T47D (cell line): ENCODE data around the gene DHRS11.

ENCODE experiments used
- DNase-seq, 2 experiments: peaks; one replicate each; pipeline versions ENCODE4 v3.0.0 to v3.0.0-alpha.2; 2011 to 2012; ENCODE audit warnings: low read depth in 1 of 2, low spot score in 1 of 2
- JUND ChIP-seq: IDR thresholded peaks from 2 replicates; pipeline ENCODE4 v1.6.1; 2012; ENCODE audit warnings: low read depth
- in situ Hi-C: cut with HindIII; loops from 2 replicates; pipeline ENCODE4 v1.10.0; 2016; ENCODE audit warnings: low sequenced_read_pairs, low pct_unique_long_range_greater_than_20kb

DHRS11 gene, protein sequence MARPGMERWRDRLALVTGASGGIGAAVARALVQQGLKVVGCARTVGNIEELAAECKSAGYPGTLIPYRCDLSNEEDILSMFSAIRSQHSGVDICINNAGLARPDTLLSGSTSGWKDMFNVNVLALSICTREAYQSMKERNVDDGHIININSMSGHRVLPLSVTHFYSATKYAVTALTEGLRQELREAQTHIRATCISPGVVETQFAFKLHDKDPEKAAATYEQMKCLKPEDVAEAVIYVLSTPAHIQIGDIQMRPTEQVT

GRCh38 chr17:36591434-36592315 is at the start of gene DHRS11:
Gene DHRS11 (plus strand): TSS chr17:36591879. CDS start chr17:36592010, 131 bp downstream.
- in situ Hi-C loops, result no loop called here
- TF ChIP-seq JUND, result no peak
- DNase-seq, result peak; percentile 89 to 96

GRCh38 chr17:36542755-36543154 is 48.9 kb upstream of the DHRS11 start:
- in situ Hi-C loops, result no loop called here
- DNase-seq, result no peak
- no peak for TF ChIP-seq JUND

- peak; percentile 41 to 79 for DNase-seq
- no peak for TF ChIP-seq JUND
- in situ Hi-C loops, result no loop called here
These were observed 47.7 kb upstream of the DHRS11 start for GRCh38 chr17:36544044-36544306.

DNA sequence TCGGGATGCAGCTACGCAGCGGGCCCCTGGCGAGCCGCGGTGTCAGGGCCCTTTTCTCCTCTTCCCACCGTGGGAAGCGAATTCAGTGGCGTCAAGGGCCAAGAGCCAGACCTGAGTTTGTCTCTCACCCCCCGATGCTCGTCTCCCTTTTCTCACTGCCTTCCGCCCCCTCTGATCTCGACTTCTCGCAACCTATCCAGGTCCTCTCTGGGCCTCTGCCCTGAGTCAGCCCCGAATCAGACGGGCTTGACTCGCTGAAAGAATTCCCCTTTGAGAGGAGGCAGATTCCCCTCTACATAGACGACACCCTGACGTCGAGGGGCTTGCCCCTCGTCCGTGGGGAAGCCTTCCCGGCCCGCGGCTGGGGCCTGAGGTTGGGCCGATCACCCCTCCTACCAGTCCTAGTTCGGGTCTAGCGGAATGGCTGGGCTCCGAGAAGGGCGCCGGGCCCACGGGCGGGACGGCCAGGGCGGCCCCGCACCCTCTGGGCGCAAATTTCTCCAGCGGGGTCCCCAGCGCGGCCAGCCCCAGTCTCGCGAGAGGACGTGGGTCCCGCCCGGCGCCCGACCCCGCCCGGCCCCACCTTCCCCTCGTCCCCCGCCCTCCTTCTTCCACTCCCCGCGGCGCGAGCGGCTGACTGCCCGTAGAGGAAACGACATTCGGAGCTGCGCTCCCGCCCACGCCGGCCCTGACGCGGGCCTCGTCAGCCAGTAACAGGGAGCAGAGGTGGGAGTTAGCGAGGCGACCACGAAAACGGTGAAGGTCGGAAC is 47.2 kb upstream of the DHRS11 start, which contains the start of gene GGNBP2:
Gene GGNBP2, plus strand, starts transcription at position 613 of the 770 bp plus-strand sequence. CDS start 806 bp downstream, outside the sequence.
- in situ Hi-C loops, result no loop called here
- TF ChIP-seq JUND, result no peak

DNA sequence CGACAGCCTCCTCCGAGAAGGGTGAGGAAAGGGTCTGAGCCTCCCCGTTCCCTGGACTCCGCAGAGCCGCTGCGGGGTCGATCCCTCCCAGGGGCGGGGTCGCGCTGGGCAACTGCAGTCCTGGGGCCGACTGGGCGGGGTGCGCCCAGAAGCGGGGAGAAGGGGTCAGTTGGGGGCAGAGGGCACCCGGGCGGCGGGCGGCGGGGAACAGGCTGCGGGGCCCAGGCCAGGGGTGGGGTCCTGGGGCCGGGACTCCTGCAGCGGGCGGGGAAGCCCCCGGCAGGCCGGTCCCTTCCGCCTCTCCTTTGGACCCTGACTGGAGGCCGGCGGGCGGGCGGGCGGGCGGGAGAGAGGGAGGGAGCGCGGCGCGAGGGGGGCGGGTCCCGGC is 46.6 kb upstream of the DHRS11 start:
- DNase-seq, result no peak
- no peak for TF ChIP-seq JUND
- in situ Hi-C loops, result no loop called here

More for the DNA sequence above, 47.2 kb upstream of the DHRS11 start, which contains the start of gene GGNBP2:
- peak; percentile 79 to 98 for DNase-seq

DNA sequence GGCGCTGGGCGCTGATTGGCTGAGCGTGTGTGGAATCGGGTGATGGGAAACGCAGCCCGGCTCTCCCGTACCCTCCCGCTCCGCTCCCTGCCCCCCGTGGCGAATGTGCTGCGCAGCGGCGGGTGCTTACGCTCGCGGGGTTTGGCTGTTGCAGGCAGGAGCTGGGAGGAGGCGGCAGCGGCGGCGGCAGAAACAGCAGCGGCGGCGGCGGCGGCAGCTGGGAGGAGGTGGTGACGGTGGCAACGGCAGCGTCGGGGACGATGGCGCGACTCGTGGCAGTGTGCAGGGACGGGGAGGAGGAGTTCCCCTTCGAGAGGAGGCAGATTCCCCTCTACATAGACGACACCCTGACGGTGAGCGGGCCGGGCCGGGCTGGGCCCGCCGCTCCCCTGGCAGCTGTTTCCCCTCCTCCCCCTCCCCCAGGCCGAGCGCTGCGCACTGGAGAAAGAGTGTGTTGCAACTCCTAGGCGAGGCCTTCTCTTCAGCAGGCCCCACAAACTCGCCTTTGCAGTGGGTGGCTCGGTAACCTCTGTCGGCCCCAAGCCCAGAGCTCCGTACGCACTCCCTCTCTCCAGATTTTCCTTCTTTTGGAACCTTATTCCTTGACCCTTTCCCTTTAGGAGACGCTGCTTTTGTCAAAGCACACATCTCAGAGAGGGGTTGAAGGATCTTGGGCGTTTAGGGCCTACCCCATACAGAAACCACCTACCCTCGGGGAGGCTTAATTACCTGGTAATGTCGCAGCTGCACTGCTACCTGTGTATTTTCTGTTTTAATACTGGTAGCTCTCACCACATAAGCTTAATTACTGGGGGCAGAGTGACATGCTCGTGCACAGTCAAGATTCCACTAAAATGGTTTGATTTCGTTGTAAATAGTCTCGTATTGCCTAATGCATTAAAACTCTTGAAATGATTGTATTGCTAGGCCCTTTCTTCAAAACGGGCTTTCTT is 45.9 kb upstream of the DHRS11 start:
- peak; percentile 94 to 99 for DNase-seq
- TF ChIP-seq JUND, result no peak
- in situ Hi-C loops, result no loop called here

DNA sequence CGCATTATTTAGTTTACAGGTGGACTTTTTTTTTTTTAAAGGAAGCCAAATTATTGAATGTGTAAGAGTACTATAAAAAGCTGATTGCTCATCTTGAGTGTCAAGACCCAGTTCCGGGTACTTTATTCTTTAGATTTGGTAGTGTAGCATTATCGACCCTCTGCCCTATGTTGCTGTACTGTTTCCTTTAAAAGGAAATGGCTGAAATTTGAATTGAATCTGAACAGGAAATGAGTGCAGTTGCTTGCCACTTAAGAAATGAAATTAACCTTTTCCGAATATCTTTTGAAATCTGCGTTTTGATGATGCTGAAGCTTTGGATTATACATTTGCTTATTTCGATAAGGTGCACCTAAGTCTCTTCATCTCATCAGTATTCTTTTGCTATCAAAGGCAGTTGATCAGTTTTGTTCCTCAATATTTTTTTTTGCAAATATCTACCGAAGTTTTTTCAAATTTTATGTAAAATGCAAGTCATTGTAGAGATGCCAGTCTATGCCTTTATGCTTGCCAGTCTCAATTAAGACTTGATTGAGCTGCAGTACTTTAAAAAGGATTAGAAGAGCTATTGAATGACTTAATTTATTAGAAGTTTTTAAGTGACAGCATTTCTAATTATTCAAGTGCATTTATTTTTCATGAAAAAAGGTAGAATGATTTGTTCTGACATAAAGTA is 45.1 kb upstream of the DHRS11 start:
- in situ Hi-C loops, result no loop called here
- no peak for DNase-seq
- TF ChIP-seq JUND, result no peak

- in situ Hi-C loops, result no loop called here
- TF ChIP-seq JUND, result no peak
- no peak for DNase-seq
These were observed 43.9 kb upstream of the DHRS11 start for GRCh38 chr17:36547776-36548175.

GRCh38 chr17:36550491-36551417 is 40.9 kb upstream of the DHRS11 start:
- TF ChIP-seq JUND, result no peak
- in situ Hi-C loops, result no loop called here
- DNase-seq, result no peak

- TF ChIP-seq JUND, result no peak
- DNase-seq, result no peak
- in situ Hi-C loops, result no loop called here
These were observed 38.2 kb upstream of the DHRS11 start for GRCh38 chr17:36553459-36553858.
